SK-N-SH treated with all-trans-retinoic acid at 6 μM for 48 hours (cell line): ENCODE measurements around the gene SUPT4H1.

Experiments
- ATAC-seq: fragments of 200-7000 bp; cut with Tn5 transposase; 3 replicates; pipeline ENCODE4 v1.9.1; 2020; ENCODE audit warnings: mild to moderate bottlenecking, moderate library complexity
- ARNTL ChIP-seq: fragments of 450-650 bp; formaldehyde crosslinking; IDR thresholded peaks from 2 replicates; pipeline ENCODE4 v1.5.0; 2020; ENCODE audit warnings: low read depth, mild to moderate bottlenecking, moderate library complexity, borderline replicate concordance
- BACH2 ChIP-seq: fragments of 250-450 bp; sonication (Bioruptor Pico); IDR thresholded peaks from 2 replicates; pipeline ENCODE4 v1.9.0; 2021; ENCODE audit warnings: mild to moderate bottlenecking, borderline replicate concordance
- CREB5 ChIP-seq: fragments of 250-450 bp; sonication (Bioruptor Pico); IDR thresholded peaks from 2 replicates; pipeline ENCODE4 v1.5.1; 2020; ENCODE audit warnings: low read depth, mild to moderate bottlenecking, moderate library complexity
- CSDC2 ChIP-seq: fragments of 250-450 bp; sonication (Bioruptor Pico); IDR thresholded peaks from 2 replicates; pipeline ENCODE4 v1.5.0; 2020; ENCODE audit warnings: mild to moderate bottlenecking, moderate library complexity
- CSRNP3 ChIP-seq: fragments of 250-450 bp; sonication (Bioruptor Pico); IDR thresholded peaks from 2 replicates; pipeline ENCODE4 v1.5.1; 2021; ENCODE audit warnings: mild to moderate bottlenecking, moderate library complexity
- ESRRG ChIP-seq: fragments of 250-450 bp; sonication (Bioruptor Pico); IDR thresholded peaks from 2 replicates; pipeline ENCODE4 v1.6.1; 2021; ENCODE audit warnings: mild to moderate bottlenecking
- GLIS3 ChIP-seq: fragments of 250-450 bp; sonication (Bioruptor Pico); IDR thresholded peaks from 2 replicates; pipeline ENCODE4 v1.5.0; 2020; ENCODE audit warnings: mild to moderate bottlenecking, moderate library complexity
- ISL1 ChIP-seq: fragments of 250-450 bp; sonication (Bioruptor Pico); IDR thresholded peaks from 2 replicates; pipeline ENCODE4 v2.1.2; 2022; ENCODE audit warnings: mild to moderate bottlenecking, moderate library complexity
- OSR1 ChIP-seq: fragments of 250-450 bp; sonication (Bioruptor Pico); IDR thresholded peaks from 2 replicates; pipeline ENCODE4 v1.8.0; 2022; ENCODE audit warnings: moderate library complexity, mild to moderate bottlenecking, inconsistent platforms
- POU6F1 ChIP-seq: fragments of 250-450 bp; sonication (Bioruptor Pico); IDR thresholded peaks from 2 replicates; pipeline ENCODE4 v1.8.0; 2021; ENCODE audit warnings: low read depth, mild to moderate bottlenecking, moderate library complexity, borderline replicate concordance
- PPARA ChIP-seq: fragments of 250-450 bp; sonication (Bioruptor Pico); IDR thresholded peaks from 2 replicates; pipeline ENCODE4 v1.5.0; 2020; ENCODE audit warnings: mild to moderate bottlenecking, borderline replicate concordance
- RARB ChIP-seq: fragments of 250-450 bp; sonication (Bioruptor Pico); IDR thresholded peaks from 2 replicates; pipeline ENCODE4 v1.8.0; 2021; ENCODE audit warnings: mild to moderate bottlenecking, moderate library complexity
- SNAI2 ChIP-seq: fragments of 250-450 bp; sonication (Bioruptor Pico); IDR thresholded peaks from 2 replicates; pipeline ENCODE4 v1.5.0; 2020; ENCODE audit warnings: mild to moderate bottlenecking, moderate library complexity
- TCF4 ChIP-seq: fragments of 250-450 bp; sonication (Bioruptor Pico); IDR thresholded peaks from 2 replicates; pipeline ENCODE4 v1.8.0; 2021; ENCODE audit warnings: mild to moderate bottlenecking, moderate library complexity, borderline replicate concordance
- TOX ChIP-seq: fragments of 250-450 bp; sonication (Bioruptor Pico); IDR thresholded peaks from 2 replicates; pipeline ENCODE4 v1.8.0; 2021; ENCODE audit warnings: mild to moderate bottlenecking, moderate library complexity, borderline replicate concordance
- ZC3H10 ChIP-seq: fragments of 250-450 bp; sonication (Bioruptor Pico); IDR thresholded peaks from 2 replicates; pipeline ENCODE4 v1.5.1; 2021; ENCODE audit warnings: mild to moderate bottlenecking, moderate library complexity
- ZFP3 ChIP-seq: fragments of 250-450 bp; sonication (Bioruptor Pico); IDR thresholded peaks from 2 replicates; pipeline ENCODE4 v1.5.0; 2020; ENCODE audit warnings: mild to moderate bottlenecking, moderate library complexity
- ZFP30 ChIP-seq: fragments of 450-650 bp; formaldehyde crosslinking; IDR thresholded peaks from 2 replicates; pipeline ENCODE4 v1.5.0; 2022; ENCODE audit warnings: mild to moderate bottlenecking, moderate library complexity
- ZNF565 ChIP-seq: fragments of 450-650 bp; formaldehyde crosslinking; conservative IDR thresholded peaks from 2 replicates; pipeline ENCODE4 v1.5.0; 2020; ENCODE audit warnings: low read depth, mild to moderate bottlenecking, moderate library complexity
- ZNF8 ChIP-seq: fragments of 450-650 bp; formaldehyde crosslinking; IDR thresholded peaks from 2 replicates; pipeline ENCODE4 v1.5.0; 2020; ENCODE audit warnings: mild to moderate bottlenecking, moderate library complexity
- TF ChIP-seq, protein P1 (sequence below): fragments of 250-450 bp; sonication (Bioruptor Pico); IDR thresholded peaks from 2 replicates; pipeline ENCODE4 v1.5.0; 2020; ENCODE audit warnings: mild to moderate bottlenecking, moderate library complexity

The SUPT4H1 gene

GRCh38 chr17:58321571-58322525, 30.2 kb downstream of the SUPT4H1 start:
- no peak for ATAC-seq
- no peak for TF ChIP-seq SNAI2 (CRISPR knock-in tag)
- TF ChIP-seq ZNF565 (CRISPR knock-in tag), result no peak
- no peak for TF ChIP-seq GLIS3
- TF ChIP-seq ZFP30 (CRISPR knock-in tag), result no peak
- TF ChIP-seq, protein P1, sequence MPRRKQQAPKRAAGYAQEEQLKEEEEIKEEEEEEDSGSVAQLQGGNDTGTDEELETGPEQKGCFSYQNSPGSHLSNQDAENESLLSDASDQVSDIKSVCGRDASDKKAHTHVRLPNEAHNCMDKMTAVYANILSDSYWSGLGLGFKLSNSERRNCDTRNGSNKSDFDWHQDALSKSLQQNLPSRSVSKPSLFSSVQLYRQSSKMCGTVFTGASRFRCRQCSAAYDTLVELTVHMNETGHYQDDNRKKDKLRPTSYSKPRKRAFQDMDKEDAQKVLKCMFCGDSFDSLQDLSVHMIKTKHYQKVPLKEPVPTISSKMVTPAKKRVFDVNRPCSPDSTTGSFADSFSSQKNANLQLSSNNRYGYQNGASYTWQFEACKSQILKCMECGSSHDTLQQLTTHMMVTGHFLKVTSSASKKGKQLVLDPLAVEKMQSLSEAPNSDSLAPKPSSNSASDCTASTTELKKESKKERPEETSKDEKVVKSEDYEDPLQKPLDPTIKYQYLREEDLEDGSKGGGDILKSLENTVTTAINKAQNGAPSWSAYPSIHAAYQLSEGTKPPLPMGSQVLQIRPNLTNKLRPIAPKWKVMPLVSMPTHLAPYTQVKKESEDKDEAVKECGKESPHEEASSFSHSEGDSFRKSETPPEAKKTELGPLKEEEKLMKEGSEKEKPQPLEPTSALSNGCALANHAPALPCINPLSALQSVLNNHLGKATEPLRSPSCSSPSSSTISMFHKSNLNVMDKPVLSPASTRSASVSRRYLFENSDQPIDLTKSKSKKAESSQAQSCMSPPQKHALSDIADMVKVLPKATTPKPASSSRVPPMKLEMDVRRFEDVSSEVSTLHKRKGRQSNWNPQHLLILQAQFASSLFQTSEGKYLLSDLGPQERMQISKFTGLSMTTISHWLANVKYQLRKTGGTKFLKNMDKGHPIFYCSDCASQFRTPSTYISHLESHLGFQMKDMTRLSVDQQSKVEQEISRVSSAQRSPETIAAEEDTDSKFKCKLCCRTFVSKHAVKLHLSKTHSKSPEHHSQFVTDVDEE (CRISPR knock-in tag), result no peak
- TF ChIP-seq CSRNP3 (CRISPR knock-in tag), result no peak
- no peak for TF ChIP-seq BACH2
- no peak for TF ChIP-seq PPARA (CRISPR knock-in tag)
- TF ChIP-seq ZFP3 (CRISPR knock-in tag), result no peak
- TF ChIP-seq ARNTL, result no peak
- TF ChIP-seq ISL1 (CRISPR knock-in tag), result no peak
- TF ChIP-seq OSR1 (CRISPR knock-in tag), result no peak
- no peak for TF ChIP-seq CREB5 (CRISPR knock-in tag)
- no peak for TF ChIP-seq POU6F1 (CRISPR knock-in tag)
- TF ChIP-seq CSDC2 (CRISPR knock-in tag), result no peak
- no peak for TF ChIP-seq TOX (CRISPR knock-in tag)
- no peak for TF ChIP-seq ESRRG (CRISPR knock-in tag)
- TF ChIP-seq TCF4 (CRISPR knock-in tag), result no peak

DNA sequence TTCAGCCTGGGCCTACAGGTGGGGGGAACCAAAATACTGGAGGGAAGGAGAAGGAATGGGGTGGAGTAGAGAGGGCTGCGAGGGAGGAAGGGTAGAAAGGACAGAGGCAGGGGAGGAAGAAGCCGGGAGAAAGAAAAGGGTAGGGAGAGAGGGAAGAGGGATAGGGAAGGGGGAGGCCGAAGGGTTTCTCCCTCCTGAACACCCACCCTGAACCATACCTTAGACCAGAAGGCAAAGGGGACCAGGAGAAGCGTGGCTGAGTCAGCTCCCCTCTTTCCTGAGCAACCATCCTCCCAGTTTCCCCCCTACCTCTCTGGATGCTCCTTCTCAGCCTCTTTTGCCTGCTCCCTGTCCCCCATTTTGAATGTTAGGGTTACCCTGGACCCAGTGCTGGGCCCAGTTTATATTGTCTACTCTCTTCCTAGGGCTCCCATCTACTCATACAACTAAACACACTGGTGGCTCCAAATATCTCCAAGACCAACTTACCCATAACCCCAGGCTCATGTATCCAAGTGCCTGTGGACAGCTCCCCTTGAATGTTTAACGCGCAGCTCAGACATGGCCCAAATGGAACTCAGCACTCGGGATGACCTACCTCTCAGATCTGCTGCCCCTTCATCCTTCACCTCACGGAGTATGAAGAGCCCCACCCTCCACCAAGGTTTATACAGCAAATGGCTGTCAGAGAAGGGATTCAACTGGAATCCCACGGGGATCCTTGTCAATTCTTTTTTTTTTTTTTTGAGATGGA, 31.3 kb downstream of the SUPT4H1 start:
- no peak for ATAC-seq
- TF ChIP-seq RARB (CRISPR knock-in tag) (no peak), CSRNP3 (CRISPR knock-in tag) (no peak), GLIS3 (no peak), CREB5 (CRISPR knock-in tag) (no peak), PPARA (CRISPR knock-in tag) (no peak), ZC3H10 (CRISPR knock-in tag) (no peak), ZFP30 (CRISPR knock-in tag) (no peak), ISL1 (CRISPR knock-in tag) (no peak), TOX (CRISPR knock-in tag) (no peak), POU6F1 (CRISPR knock-in tag) (no peak), ZNF8 (CRISPR knock-in tag) (no peak)
- TF ChIP-seq, protein P1 (CRISPR knock-in tag), result no peak
